NCI-H2081 (cell line): ENCODE data around the gene ADGRD1.
"Not testable (repeated sequence)": the region's sequence is repeated elsewhere in the genome, so short reads cannot be mapped to it uniquely, and the experiment has no call there.

ENCODE experiments used
- DNase-seq, 2 experiments: peaks; one replicate each; lab custom pipeline; 2025; lab: John Stamatoyannopoulos, UW

Gene ADGRD1

DNA sequence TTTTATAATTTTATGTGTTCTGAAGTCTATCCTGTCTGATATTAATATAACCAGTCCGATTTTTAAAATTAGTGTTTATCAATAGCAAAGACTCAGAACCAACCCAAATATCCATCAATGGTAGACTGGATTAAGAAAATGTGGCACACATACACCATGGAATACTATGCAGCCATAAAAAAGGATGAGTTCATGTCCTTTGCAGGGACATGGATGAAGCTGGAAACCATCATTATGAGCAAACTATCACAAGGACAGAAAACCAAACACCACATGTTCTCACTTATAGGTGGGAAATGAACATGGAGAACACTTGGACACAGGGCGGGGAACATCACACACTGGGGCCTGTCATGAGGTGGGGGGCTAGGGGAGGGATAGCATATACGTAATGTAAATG is 16.2 kb upstream of the ADGRD1 start:
- DNase-seq: not testable (repeated sequence)

DNA sequence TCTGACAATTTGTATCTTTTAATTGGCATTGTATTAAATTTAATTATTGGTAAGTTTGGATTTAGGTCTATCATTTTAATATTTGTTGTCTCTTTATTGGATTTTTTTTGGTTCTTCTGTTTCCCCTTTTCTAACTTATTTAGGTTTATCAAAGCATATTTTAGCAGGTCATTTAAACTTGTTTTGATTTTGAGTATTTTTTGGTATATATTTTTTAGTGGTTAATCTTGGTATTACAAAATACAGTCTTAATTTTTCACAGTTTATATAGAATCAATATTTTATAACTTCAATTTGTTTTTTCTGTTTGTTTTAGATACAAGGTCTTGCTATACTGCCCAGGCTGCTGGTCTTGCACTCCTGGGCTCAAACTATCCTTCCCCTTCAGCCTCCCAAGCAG is 15.5 kb upstream of the ADGRD1 start:
- no peak for DNase-seq

DNA sequence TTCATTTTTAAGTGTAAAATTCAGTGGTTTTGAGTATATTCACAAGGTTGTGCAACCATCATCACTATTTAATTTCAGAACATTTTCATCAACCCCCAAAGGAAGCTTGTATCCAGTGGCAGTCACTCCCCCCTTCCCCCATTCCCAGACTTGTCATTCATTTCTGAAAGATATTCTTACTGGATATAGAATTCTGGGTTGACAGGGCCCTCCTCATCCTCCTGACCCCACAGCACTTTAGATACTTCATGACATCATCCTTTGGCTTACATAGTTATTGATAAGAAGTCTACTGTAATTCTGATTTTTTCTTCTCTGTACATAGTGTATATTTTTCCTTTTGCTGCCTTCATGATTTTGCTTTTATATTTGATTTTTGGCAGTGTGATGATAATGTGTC is 8.8 kb upstream of the ADGRD1 start:
- no peak for DNase-seq

- no peak for DNase-seq
Measured at GRCh38 chr12:130945786-130946492, 7.8 kb upstream of the ADGRD1 start.

DNA sequence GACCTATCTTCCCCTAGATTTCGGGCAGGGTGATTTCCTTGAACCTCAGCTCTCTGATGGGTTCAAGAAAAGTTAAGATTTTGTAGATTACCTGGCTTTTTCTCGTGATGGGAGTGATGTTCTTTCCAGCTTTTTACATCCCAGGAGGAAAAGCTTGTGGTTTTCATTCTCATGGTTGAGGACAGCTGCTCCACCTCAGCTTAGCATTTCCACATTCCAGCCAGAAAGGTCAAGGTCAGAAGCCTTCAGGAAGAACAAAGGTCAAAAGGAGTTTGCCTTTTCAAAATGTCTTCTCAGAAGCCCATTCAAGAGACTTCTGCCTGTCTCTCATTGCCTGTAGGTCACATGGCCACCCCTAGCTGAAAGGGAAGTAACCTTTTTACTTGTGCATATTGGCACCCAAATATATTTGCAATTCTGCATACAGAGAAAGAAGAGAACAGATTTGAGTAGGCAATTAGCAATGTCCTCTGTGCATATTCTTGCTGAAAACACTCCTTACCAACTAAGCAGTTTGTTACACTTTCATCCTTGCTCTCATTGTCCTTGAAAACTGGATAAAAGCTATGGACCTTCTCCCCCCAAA is 6.6 kb upstream of the ADGRD1 start:
- no peak for DNase-seq

DNA sequence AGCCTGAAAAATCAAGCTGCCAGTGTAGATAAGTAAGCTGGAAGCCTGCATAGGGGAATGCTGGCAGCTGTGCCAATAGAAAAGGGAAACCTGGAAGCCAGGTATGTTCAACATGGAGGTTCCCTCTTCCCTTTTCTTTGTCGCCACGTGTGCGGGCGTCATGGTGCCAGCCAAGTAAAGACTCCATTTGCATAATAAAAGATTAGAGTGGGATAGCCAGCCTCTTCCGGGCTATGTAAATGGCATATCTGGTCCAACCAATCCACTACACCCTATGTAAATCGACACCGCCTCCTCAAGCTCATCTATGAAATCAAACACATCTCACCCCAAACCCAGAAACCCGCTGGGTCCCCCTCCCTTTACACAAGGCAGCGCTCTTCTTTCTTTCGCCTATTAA is 5.6 kb upstream of the ADGRD1 start:
- peak; percentile 8 to 31 for DNase-seq

DNA sequence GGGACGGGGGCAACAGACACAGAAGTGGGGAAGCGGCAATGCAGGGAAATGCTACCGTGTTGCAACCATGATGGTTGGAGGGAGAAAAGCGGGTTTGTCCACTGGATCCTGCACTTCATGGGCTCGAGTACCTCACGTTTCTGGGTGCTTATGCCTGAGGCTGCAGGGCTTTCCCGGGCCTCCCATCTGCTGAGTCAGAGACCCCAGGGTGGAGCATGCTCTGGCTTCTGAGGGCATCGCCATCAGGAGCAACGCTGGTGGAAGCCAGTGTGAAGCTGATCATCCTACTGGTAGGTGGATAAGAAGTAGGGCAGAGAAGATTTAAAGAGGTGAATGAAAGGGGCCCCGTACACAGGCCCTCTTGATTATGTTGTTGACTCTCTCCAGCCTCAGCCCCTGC is 5.0 kb upstream of the ADGRD1 start:
- no peak for DNase-seq

GRCh38 chr12:130949806-130950205 is 3.9 kb upstream of the ADGRD1 start:
- DNase-seq: no peak

GRCh38 chr12:130951636-130952035 is 2.1 kb upstream of the ADGRD1 start:
- DNase-seq: no peak

DNA sequence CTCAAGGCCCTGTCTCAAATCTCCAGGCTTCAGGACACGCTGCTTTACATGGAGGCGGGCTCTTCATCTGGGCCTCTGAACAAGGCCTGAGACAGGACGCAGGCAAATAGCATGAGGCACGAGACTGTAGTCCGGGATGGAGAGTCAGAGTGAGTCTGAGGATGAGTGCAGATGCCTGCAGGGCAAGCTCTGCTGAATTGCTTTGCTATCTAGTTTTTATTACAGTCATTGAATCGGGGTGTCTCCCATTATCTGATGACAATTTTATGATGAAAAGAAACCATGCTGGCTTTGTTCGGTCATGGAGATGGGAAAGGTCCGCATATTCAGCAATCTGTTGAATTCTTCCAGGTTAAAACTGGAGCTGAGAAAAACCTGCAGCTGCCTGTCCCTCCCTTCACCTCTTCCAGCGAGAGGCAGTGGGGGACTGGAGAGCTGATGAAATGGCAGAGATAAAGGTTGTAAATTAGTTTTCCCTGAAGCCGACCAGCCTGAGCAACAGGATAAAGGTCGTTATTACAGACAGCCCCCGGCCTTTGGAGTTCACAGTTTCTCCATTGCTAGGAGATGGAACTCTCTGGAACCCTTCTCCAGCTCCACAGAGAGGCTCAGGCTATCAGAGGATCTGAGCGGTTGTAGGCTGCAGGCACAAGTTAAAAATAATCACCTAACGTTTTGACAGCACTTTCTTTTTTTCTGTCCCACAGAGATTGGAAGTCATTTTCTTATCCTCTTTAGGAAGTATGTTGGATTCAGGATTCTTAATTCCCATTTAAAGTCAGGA is 1.3 kb upstream of the ADGRD1 start:
- DNase-seq: no peak

DNA sequence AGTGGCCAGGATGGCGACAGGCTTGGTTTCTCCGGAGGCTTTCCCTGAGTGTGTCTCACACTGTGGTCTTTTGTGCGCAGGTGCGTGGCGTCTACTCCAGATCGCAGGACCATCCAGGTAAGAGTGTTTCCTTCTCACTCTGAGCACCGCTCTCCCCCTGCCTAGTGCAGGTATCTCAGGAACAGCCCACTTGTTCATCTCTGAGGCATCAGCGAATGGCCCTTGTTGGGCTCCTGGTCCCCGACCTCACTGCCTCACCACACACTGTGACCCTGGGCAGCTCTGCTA is 781 bp downstream of the ADGRD1 start:
- no peak for DNase-seq

GRCh38 chr12:130955238-130955816 is 1.6 kb downstream of the ADGRD1 start:
- no peak for DNase-seq

DNA sequence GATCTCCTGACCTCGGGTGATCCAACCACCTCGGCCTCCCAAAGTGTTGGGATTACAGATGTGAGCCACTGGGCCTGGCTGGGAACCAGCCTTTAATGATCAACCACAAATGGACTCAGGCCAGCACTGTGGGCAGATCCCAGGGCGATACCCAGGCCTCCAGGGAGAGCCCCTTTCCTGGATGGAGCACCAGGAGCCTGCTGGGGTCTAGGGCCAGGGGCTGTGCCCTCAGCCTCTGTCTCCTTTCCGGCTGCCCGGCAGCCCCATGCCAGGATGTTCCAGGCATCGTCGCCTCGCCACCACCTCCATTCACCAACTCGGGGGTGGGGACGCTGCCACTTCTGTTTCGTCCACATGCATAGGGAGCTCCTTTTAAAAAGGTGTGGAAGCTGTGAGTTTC is 2.3 kb downstream of the ADGRD1 start:
- no peak for DNase-seq

GRCh38 chr12:130956456-130957303 is 3.0 kb downstream of the ADGRD1 start:
- DNase-seq: no peak

- DNase-seq: no peak
Measured at GRCh38 chr12:130957304-130957621, 3.6 kb downstream of the ADGRD1 start.

GRCh38 chr12:130958557-130959140 is 4.9 kb downstream of the ADGRD1 start:
- no peak for DNase-seq

- DNase-seq: no peak
Measured at GRCh38 chr12:130959632-130960031, 5.9 kb downstream of the ADGRD1 start.

- DNase-seq: no peak
Measured at GRCh38 chr12:130960058-130960457, 6.4 kb downstream of the ADGRD1 start.

- no peak for DNase-seq
Measured at GRCh38 chr12:130960787-130961186, 7.1 kb downstream of the ADGRD1 start.

- no peak for DNase-seq
Measured at GRCh38 chr12:130961921-130962451, 8.3 kb downstream of the ADGRD1 start.

DNA sequence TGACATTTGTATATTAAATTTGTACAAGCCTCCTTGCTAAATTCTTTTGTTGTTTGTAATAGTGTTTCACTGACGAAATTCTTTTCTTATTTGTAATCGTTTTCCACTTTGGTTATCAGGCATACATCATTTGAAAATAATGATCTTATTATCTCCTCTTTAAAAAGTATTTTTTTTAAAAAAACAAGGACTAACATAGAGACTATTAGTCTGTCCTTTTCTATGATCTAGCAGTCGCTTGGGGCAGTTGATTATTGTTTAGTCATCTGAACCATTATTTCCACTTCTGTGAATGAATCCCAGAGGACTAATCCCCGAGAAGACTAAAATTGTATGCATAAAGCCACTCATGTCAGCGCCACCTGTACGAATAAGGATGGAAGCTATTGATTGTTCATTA is 11.5 kb downstream of the ADGRD1 start:
- DNase-seq: no peak

DNA sequence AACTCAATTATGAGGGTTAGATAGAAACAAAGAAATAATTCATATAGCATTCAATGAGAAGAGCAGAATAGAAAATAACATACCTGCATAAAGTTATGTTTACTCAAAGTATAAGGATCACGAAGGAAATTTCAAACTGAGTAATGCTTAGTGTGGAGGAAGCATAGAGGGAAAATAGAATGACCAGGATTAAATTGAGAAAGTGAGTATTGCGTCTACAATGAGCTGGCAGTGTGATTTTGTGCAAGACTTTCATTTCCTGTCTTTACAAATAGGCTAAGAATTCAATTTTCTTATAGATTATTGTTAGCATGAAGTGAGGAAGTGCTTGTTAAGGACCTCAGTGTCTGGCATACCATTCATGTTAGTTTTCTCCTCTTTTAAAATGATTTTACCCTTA is 12.0 kb downstream of the ADGRD1 start:
- DNase-seq: no peak
